Posterior vena cava (tissue), 2 donors: ENCODE data around the gene UBC. TPM values are rescaled to one million over a fixed set of nuclear protein-coding genes. Genes with fewer than 3 reads are reported as not detected.

Source experiments
- DNase-seq: peaks from one replicate; pipeline ENCODE4 v3.0.0-alpha.2; 2020; ENCODE audit warnings: low spot score
- intact Hi-C, 2 donors: fragments of 100-400 bp; cut with DNase I; formaldehyde crosslinking; loops; one replicate each; pipeline versions ENCODE4 v1.14.1 to v1.14.2; 2022 to 2023
- long read RNA-seq, 2 donors: library from polyadenylated mRNA; unstranded; transcript quantifications; one replicate each; pipeline ENCODE4 v2.0.0, GENCODE V29; 2020 to 2021
- total RNA-seq, 2 donors: library from RNA; stranded (reverse); fragmentation: NEBNext Ultra II Directional; extraction: Animal tissue kit (Norgen Biotek cat#: 25700); gene quantifications; one replicate each; pipeline ENCODE4 v1.2.1, GENCODE V29; 2021
- donor health status: DM: yes; HTN: yes; CAD: no.
- donor health status: DM: yes; HTN: yes; CAD: no.

UBC gene
- total RNA-seq: 1,000 to 10,000 TPM in 1 of 2 donors, 100 to 1,000 TPM in 1; 993 to 1,405 TPM
- long read RNA-seq, donor 1, transcript UBC-205 (1 exons, 3,745 nt): minor isoform, 128 of 372 reads
- long read RNA-seq, donor 1, transcript UBC-201 (2 exons, 2,688 nt): major isoform, 238 of 372 reads
- long read RNA-seq, donor 1, partial matches to known transcripts: 1 of 372 reads
- long read RNA-seq, donor 1, other reads (novel, unspliced or antisense): 3 of 372 reads
- long read RNA-seq, donor 2, transcript UBC-201 (2 exons, 2,688 nt): major isoform, 1,116 of 1,573 reads
- long read RNA-seq, donor 2, transcript UBC-208 (2 exons, 627 nt): minor isoform, 7 of 1,573 reads
- long read RNA-seq, donor 2, transcript UBC-204 (2 exons, 624 nt): minor isoform, 11 of 1,573 reads
- long read RNA-seq, donor 2, transcript UBC-205 (1 exons, 3,745 nt): minor isoform, 429 of 1,573 reads
- long read RNA-seq, donor 2, partial matches to known transcripts: 1 of 1,573 reads
- long read RNA-seq, donor 2, other reads (novel, unspliced or antisense): 8 of 1,573 reads

GRCh38 chr12:124914392-124915238, at the start of gene UBC:
TSS of gene UBC (minus strand) at chr12:124914650. CDS start at chr12:124913771, 879 bp downstream.
- DNase-seq: peak; percentile 97
- intact Hi-C loops: no loop called here

DNA sequence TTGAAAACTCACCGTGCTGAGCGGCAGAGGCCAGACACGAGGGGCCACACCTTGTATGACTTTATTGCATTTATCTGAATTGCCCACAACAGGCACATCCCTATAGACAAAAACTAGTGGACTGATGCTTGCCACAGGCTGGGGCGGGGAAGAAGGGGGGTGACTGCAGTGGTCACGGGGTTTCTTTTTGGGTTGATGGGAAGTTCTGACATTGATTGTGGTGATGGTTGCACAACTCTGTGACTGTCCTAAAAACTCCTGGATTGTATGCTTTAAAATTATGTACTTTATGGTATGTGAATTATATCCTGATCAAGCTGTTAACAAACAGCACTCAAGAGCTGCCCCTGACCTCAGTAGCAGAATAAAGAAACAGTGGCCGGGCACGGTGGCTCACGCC, 48.8 kb upstream of the UBC start:
- intact Hi-C loops: no loop called here
- DNase-seq: no peak

DNA sequence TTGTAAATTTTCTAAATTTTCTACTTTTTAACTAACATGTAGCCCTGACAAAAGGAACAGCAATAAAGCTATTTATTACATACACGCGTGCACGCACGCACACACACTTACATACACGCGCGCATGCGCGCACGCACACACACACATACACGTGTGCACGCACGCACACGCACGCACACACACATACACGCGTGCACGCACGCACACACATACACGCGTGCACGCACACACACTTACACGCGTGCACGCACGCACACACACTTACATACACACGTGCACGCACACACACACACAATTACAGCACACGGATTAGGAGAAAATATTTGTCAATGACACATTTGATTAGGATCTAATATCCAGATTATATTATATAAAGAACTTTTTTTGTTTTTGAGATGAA, 46.6 kb upstream of the UBC start:
- no peak for DNase-seq
- intact Hi-C loops: no loop called here

- intact Hi-C loops: no loop called here
- DNase-seq: no peak
These were observed 42.1 kb upstream of the UBC start for GRCh38 chr12:124956571-124956970.

DNA sequence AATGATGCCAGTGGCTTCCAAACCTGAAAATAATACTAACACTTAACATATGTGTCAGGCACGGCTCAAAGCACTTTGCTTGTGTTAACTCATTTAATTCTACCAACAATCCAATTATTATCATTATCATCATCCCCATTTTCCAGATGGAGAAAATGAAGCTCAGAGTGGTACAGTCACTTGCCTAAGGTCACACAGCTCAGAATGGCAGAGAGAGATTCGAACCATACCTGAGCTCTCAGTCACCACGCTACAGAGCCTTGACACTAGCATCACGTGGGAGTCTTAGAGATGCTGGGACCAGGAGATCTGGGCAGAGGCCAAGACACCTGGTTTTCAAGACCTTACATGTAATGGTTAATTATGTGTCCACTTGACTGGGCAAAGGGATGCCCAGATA, 40.3 kb upstream of the UBC start:
- intact Hi-C loops: no loop called here
- DNase-seq: no peak

- no peak for DNase-seq
- intact Hi-C loops: no loop called here
These were observed 39.4 kb upstream of the UBC start for GRCh38 chr12:124953689-124954405.

- intact Hi-C loops: no loop called here
- no peak for DNase-seq
These were observed 38.4 kb upstream of the UBC start for GRCh38 chr12:124952801-124953200.

GRCh38 chr12:124952295-124952694, 37.8 kb upstream of the UBC start:
- DNase-seq: no peak
- intact Hi-C loops: no loop called here

- DNase-seq: no peak
- intact Hi-C loops: no loop called here
These were observed 35.6 kb upstream of the UBC start for GRCh38 chr12:124949779-124950728.

GRCh38 chr12:124949066-124949465, 34.6 kb upstream of the UBC start:
- intact Hi-C loops: no loop called here
- DNase-seq: no peak

DNA sequence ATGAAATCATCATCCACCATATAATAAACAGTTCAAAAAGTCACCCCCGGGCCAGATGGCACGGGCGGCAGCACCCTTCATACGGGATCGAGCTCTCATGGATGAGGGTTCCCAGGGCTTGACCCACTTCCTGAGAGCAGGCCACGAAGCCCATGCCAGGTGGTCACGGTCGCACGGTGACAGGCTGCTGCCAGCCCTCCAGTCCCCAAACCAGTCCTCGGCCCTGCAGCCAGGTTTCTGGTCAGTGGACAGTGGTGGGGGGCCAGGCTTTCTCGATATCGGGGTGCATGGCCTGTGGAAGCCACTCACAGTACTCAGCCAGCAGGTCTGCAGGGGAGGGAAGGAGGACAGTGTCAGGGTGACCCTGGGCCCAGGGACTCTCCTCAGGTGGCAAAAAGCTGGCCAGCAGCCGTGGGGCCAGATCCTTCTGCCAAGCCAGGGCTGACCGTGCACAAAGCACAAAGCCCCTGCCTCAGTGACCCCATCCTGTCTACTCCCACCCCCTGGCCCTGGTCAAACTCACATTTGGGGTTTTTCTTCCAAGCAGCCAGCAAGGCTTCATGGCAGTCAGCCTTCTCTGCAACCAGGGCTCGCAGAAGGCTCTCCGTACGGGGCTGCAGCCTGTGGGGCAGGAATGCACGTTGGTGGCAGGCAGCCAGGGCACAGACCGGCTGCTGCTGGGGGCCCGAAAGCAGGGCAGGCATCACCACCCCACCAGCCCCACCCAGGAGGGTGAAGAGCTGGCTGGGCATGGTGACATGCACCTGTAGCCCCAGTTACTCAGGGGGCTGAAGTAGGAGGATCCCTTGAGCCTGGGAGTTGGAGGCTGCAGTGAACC, 33.3 kb upstream of the UBC start:
- intact Hi-C loops: no loop called here
- DNase-seq: no peak

DNA sequence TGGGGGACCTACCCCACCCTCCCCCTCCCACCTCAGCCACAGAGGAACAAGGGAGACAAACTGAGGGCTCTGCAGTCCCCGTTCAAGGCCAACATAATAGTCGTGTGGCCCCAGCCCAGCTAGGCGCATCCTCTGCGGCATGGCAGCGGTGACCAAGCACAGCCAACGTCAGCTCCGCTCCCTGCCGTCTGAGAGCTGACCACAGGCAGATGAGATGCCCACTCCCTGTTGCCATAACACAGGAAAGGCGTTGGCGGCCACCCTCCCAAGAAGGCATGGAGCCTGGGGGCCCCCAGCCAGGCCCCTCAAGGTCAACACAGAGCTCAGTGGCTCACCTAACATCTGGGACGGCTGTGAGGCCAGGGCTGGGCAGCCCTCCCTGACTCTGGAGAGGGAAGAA, 32.6 kb upstream of the UBC start:
- intact Hi-C loops: no loop called here
- DNase-seq: no peak

- intact Hi-C loops: no loop called here
- DNase-seq: no peak
These were observed 32.0 kb upstream of the UBC start for GRCh38 chr12:124946447-124946793.

GRCh38 chr12:124941170-124941527, 26.7 kb upstream of the UBC start:
- intact Hi-C loops: no loop called here
- DNase-seq: no peak

- peak; percentile 96 for DNase-seq
- intact Hi-C loops: no loop called here
These were observed 26.1 kb upstream of the UBC start for GRCh38 chr12:124940393-124941169.

DNA sequence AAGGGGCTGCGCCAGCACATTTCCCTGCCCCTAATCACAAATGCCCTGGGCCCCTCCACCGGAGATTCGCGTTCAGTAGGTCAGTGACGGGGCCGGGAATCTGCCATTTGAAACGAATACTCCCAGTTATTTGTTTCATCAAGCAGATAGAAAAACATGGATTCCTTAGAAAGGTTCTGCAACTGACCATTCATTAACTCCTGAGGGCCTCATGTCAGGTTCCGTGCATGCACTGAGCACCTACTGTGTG, 25.6 kb upstream of the UBC start:
- no peak for DNase-seq
- intact Hi-C loops: no loop called here

DNA sequence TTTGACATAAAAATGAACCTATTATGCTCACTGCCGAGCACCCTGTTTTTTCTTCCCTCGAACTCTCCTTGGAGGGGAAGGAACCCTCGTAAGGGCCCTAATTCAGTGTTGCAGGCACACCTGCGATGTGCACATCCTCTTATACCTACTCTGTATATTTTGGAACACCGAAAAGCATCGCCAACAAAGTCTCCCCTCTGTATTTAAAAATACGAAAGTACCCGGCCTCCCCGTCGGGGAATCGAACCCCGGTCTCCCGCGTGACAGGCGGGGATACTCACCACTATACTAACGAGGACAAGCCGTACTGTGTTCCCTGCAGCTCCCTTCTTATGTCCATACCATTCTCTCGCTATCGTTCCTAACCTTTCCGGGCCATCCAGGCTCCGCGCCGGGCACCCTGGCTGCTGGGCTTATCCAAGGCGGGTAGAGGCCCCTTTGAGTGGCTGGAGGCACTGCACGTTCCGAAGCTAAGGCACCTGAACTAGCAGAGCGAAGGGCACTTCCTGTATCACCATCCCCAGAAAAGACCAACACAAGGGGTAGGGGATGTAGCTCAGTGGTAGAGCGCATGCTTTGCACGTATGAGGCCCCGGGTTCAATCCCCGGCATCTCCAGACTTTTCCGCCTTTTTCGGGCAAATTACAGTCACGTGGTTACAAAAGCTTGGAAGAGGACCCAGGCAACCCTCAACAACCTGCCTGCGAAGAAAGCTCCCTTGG, 25.1 kb upstream of the UBC start:
- DNase-seq: peak; percentile 94
- intact Hi-C loops: no loop called here
